ENCODE data around the gene BCL2L11.

Gene BCL2L11

GRCh38 chr2:111198701-111199100, 78.0 kb downstream of the BCL2L11 start:
- no peak for DNase-seq

- no peak for DNase-seq
Measured at GRCh38 chr2:111199840-111200239, 79.1 kb downstream of the BCL2L11 start.

GRCh38 chr2:111200333-111200881, 79.7 kb downstream of the BCL2L11 start:
- DNase-seq: no peak

- DNase-seq: no peak
Measured at GRCh38 chr2:111201214-111201613, 80.5 kb downstream of the BCL2L11 start.

- no peak for DNase-seq
Measured at GRCh38 chr2:111202266-111203040, 81.7 kb downstream of the BCL2L11 start.

GRCh38 chr2:111204706-111205105, 84.0 kb downstream of the BCL2L11 start:
- no peak for DNase-seq

GRCh38 chr2:111205774-111206173, 85.1 kb downstream of the BCL2L11 start:
- no peak for DNase-seq

GRCh38 chr2:111207851-111208250, 87.1 kb downstream of the BCL2L11 start:
- no peak for DNase-seq

GRCh38 chr2:111208639-111209038, 87.9 kb downstream of the BCL2L11 start:
- no peak for DNase-seq

GRCh38 chr2:111209045-111209514, 88.4 kb downstream of the BCL2L11 start:
- no peak for DNase-seq

GRCh38 chr2:111210036-111210435, 89.3 kb downstream of the BCL2L11 start:
- DNase-seq: no peak

GRCh38 chr2:111213877-111214276, 93.2 kb downstream of the BCL2L11 start:
- DNase-seq: no peak

GRCh38 chr2:111216811-111217652, 96.3 kb downstream of the BCL2L11 start:
- DNase-seq: no peak
